Mesenchymal stem cell (in vitro differentiated cells and primary cell): ENCODE results near the gene SMIM44.

Experiments used
- DNase-seq: peaks from one replicate; pipeline ENCODE4 v3.0.0-alpha.2; 2013
- H2AFZ ChIP-seq: one replicate; pipeline ENCODE4 v1.6.1; 2013; ENCODE audit warnings: low read depth, mild to moderate bottlenecking, control low read depth, inconsistent platforms, low read length, moderate library complexity
- H2AK5ac ChIP-seq: 2 replicates; pipeline ENCODE4 v1.6.1; 2013; ENCODE audit warnings: low read length, moderate library complexity, mild to moderate bottlenecking, inconsistent platforms; ENCODE audit not compliant: severe bottlenecking
- H2BK120ac ChIP-seq: one replicate; pipeline ENCODE4 v1.6.1; 2013; ENCODE audit warnings: low read depth, mild to moderate bottlenecking, inconsistent platforms, low read length, moderate library complexity
- H2BK12ac ChIP-seq, 2 experiments: one replicate each; pipeline ENCODE4 v1.6.1; 2013; ENCODE audit warnings: inconsistent platforms in 2 of 2, low read length in 2 of 2, mild to moderate bottlenecking in 2 of 2, moderate library complexity in 2 of 2, control low read depth in 1 of 2
- H2BK15ac ChIP-seq: one replicate; pipeline ENCODE4 v1.6.1; 2013; ENCODE audit warnings: mild to moderate bottlenecking, low read depth, inconsistent platforms; ENCODE audit not compliant: poor library complexity, severe bottlenecking
- H2BK5ac ChIP-seq: 2 replicates; pipeline ENCODE4 v1.6.1; 2013; ENCODE audit warnings: low read depth, mild to moderate bottlenecking, low read length, control low read depth, inconsistent platforms; ENCODE audit not compliant: poor library complexity, severe bottlenecking
- H3K14ac ChIP-seq, 2 experiments: one replicate each; pipeline ENCODE4 v1.6.1; 2013; ENCODE audit warnings: inconsistent platforms in 2 of 2, low read length in 2 of 2, control low read depth in 1 of 2, mild to moderate bottlenecking in 1 of 2, moderate library complexity in 1 of 2
- H3K18ac ChIP-seq, 2 experiments: one replicate each; pipeline ENCODE4 v1.6.1; 2013; ENCODE audit warnings: inconsistent platforms in 2 of 2, low read length in 2 of 2, control low read depth in 1 of 2, low read depth in 1 of 2, mild to moderate bottlenecking in 1 of 2
- H3K23ac ChIP-seq, 2 experiments: one replicate each; pipeline ENCODE4 v1.6.1; 2013; ENCODE audit warnings: inconsistent platforms in 2 of 2, low read length in 2 of 2, mild to moderate bottlenecking in 2 of 2, moderate library complexity in 2 of 2, control low read depth in 1 of 2
- H3K27ac ChIP-seq: 2 replicates; pipeline ENCODE4 v1.5.1; 2013; ENCODE audit warnings: mild to moderate bottlenecking, moderate library complexity, low read length, control low read depth, inconsistent platforms; ENCODE audit not compliant: poor library complexity, severe bottlenecking
- H3K27me3 ChIP-seq, 2 experiments: 2 replicates each; pipeline versions ENCODE4 v1.6.1 to v1.7.0; 2013; ENCODE audit warnings: low read length in 2 of 2, mild to moderate bottlenecking in 2 of 2, moderate library complexity in 2 of 2, control low read depth in 1 of 2, inconsistent platforms in 1 of 2; ENCODE audit not compliant: control insufficient read depth in 1 of 2, insufficient read depth in 1 of 2
- H3K36me3 ChIP-seq, 2 experiments: 2 replicates each; pipeline versions ENCODE4 v1.6.1 to v1.7.0; 2013; ENCODE audit warnings: low read length in 2 of 2, control low read depth in 1 of 2, inconsistent platforms in 1 of 2, low read depth in 1 of 2, mild to moderate bottlenecking in 1 of 2; ENCODE audit not compliant: insufficient read depth in 2 of 2, control insufficient read depth in 1 of 2
- H3K4ac ChIP-seq, 2 experiments: one replicate each; pipeline ENCODE4 v1.6.1; 2013; ENCODE audit warnings: inconsistent platforms in 2 of 2, low read length in 2 of 2, mild to moderate bottlenecking in 2 of 2, moderate library complexity in 2 of 2, control low read depth in 1 of 2, low read depth in 1 of 2
- H3K4me1 ChIP-seq: 2 replicates; pipeline ENCODE4 v1.6.1; 2013; ENCODE audit warnings: low read depth, low read length, control low read depth; ENCODE audit not compliant: control insufficient read depth, insufficient read depth
- H3K4me2 ChIP-seq: 2 replicates; pipeline ENCODE4 v1.6.1; 2013; ENCODE audit warnings: low read length, mild to moderate bottlenecking, inconsistent platforms; ENCODE audit not compliant: poor library complexity, severe bottlenecking
- H3K4me3 ChIP-seq, 2 experiments: 2 replicates each; pipeline versions ENCODE4 v1.5.1 to v1.7.0; 2013; ENCODE audit warnings: low read length in 2 of 2, mild to moderate bottlenecking in 2 of 2, control low read depth in 1 of 2, low read depth in 1 of 2; ENCODE audit not compliant: insufficient read depth in 1 of 2
- H3K79me1 ChIP-seq: replicated peaks from 2 replicates; pipeline ENCODE4 v1.6.1; 2013; ENCODE audit warnings: mild to moderate bottlenecking, control low read depth, low read length, inconsistent platforms; ENCODE audit not compliant: poor library complexity, severe bottlenecking
- H3K9ac ChIP-seq: 2 replicates; pipeline ENCODE4 v1.7.0; 2013; ENCODE audit warnings: mild to moderate bottlenecking, low read length, moderate library complexity
- H3K9me3 ChIP-seq: 2 replicates; pipeline ENCODE4 v1.7.0; 2013; ENCODE audit warnings: mild to moderate bottlenecking, low read length; ENCODE audit not compliant: control insufficient read depth
- H4K8ac ChIP-seq: one replicate; pipeline ENCODE4 v1.6.1; 2013; ENCODE audit warnings: inconsistent platforms, mild to moderate bottlenecking, low read length, moderate library complexity
- H4K91ac ChIP-seq: one replicate; pipeline ENCODE4 v1.6.1; 2013; ENCODE audit warnings: mild to moderate bottlenecking, low read length, inconsistent platforms
- WGBS: methylation state at CpG from one replicate; pipeline ENCODE4 v1.1.7; 2013; ENCODE audit warnings: mixed read lengths; 5-methylcytosine and 5-hydroxymethylcytosine counted together

Gene SMIM44

GRCh38 chr19:3517638-3518037 is 34.4 kb upstream of the SMIM44 start:
- DNase-seq: peak; percentile 62
- H3K4me3 ChIP-seq: no peak overlapping the region
- H4K91ac ChIP-seq: no peak overlapping the region
- peaks cover 4 to 71% of the 10 kb centered on the region in 2 experiments for H3K36me3 ChIP-seq
- no peak overlapping the region for H2BK12ac ChIP-seq
- no peak overlapping the region for H3K18ac ChIP-seq
- H3K27ac ChIP-seq: no peak overlapping the region
- H2BK5ac ChIP-seq: no peak overlapping the region
- H3K4me2 ChIP-seq: no peak overlapping the region
- no peaks in the 10 kb centered on the region for H3K9me3 ChIP-seq
- no peak overlapping the region for H3K23ac ChIP-seq
- H2AK5ac ChIP-seq: no peak overlapping the region
- H2BK15ac ChIP-seq: no peak overlapping the region
- no peak overlapping the region for H3K4ac ChIP-seq
- no peaks in the 10 kb centered on the region for H3K27me3 ChIP-seq
- no peak overlapping the region for H3K14ac ChIP-seq
- H3K79me1 ChIP-seq: peaks cover 20% of the 10 kb centered on the region
- H2AFZ ChIP-seq: no peak overlapping the region
- 93% methylated on average over 2 of the region's 2 CpGs for whole genome bisulfite sequencing
- peaks cover 55% of the 10 kb centered on the region for H3K4me1 ChIP-seq
- H3K9ac ChIP-seq: no peak overlapping the region
- no peak overlapping the region for H4K8ac ChIP-seq
- no peak overlapping the region for H2BK120ac ChIP-seq

GRCh38 chr19:3516675-3517207 is 33.5 kb upstream of the SMIM44 start:
- WGBS: 91% methylated on average over 15 of the region's 15 CpGs
- Histone ChIP-seq H3K27me3 (no peaks in the 10 kb centered on the region), H3K9ac (no peak overlapping the region), H4K91ac (no peak overlapping the region), H2BK120ac (no peak overlapping the region), H3K23ac (no peak overlapping the region), H3K4ac (no peak overlapping the region), H2BK5ac (no peak overlapping the region), H3K36me3 (peaks cover 4 to 71% of the 10 kb centered on the region in 2 experiments), H3K79me1 (peaks cover 16% of the 10 kb centered on the region), H4K8ac (no peak overlapping the region), H2AFZ (no peak overlapping the region), H3K4me2 (no peak overlapping the region), H3K14ac (peak overlapping the region in 1 of 2 experiments; percentile 36), H3K4me1 (peaks cover 60% of the 10 kb centered on the region), H3K27ac (no peak overlapping the region), H2BK12ac (no peak overlapping the region), H3K18ac (peak overlapping the region in 1 of 2 experiments; percentile 26), H3K4me3 (peak overlapping the region in 1 of 2 experiments; percentile 34), H2AK5ac (no peak overlapping the region), H3K9me3 (no peaks in the 10 kb centered on the region), H2BK15ac (no peak overlapping the region)
- DNase-seq: no peak

- H3K79me1 ChIP-seq: peaks cover 16% of the 10 kb centered on the region
- no peak overlapping the region for H3K4me3 ChIP-seq
- no peak overlapping the region for H3K14ac ChIP-seq
- H2BK15ac ChIP-seq: no peak overlapping the region
- no peak overlapping the region for H2BK120ac ChIP-seq
- no peak overlapping the region for H4K8ac ChIP-seq
- no peak overlapping the region for H2BK12ac ChIP-seq
- H3K9ac ChIP-seq: no peak overlapping the region
- DNase-seq: no peak
- no peak overlapping the region for H2BK5ac ChIP-seq
- no peak overlapping the region for H3K27ac ChIP-seq
- H3K9me3 ChIP-seq: no peaks in the 10 kb centered on the region
- H3K36me3 ChIP-seq: peaks cover 4 to 78% of the 10 kb centered on the region in 2 experiments
- no peak overlapping the region for H3K18ac ChIP-seq
- 93% methylated on average over 15 of the region's 15 CpGs for WGBS
- H3K23ac ChIP-seq: no peak overlapping the region
- H4K91ac ChIP-seq: no peak overlapping the region
- H3K4me1 ChIP-seq: peaks cover 64% of the 10 kb centered on the region
- H2AK5ac ChIP-seq: no peak overlapping the region
- no peak overlapping the region for H2AFZ ChIP-seq
- H3K4ac ChIP-seq: no peak overlapping the region
- no peak overlapping the region for H3K4me2 ChIP-seq
- H3K27me3 ChIP-seq: no peaks in the 10 kb centered on the region
Measured at GRCh38 chr19:3515891-3516422, 32.7 kb upstream of the SMIM44 start.

GRCh38 chr19:3514930-3515329 is 31.7 kb upstream of the SMIM44 start:
- H2AK5ac ChIP-seq: no peak overlapping the region
- peaks cover 14% of the 10 kb centered on the region for H3K79me1 ChIP-seq
- DNase-seq: no peak
- H3K36me3 ChIP-seq: peaks cover 9 to 78% of the 10 kb centered on the region in 2 experiments
- no peak overlapping the region for H2BK5ac ChIP-seq
- peaks cover 62% of the 10 kb centered on the region for H3K4me1 ChIP-seq
- no peak overlapping the region for H3K4me2 ChIP-seq
- H3K27ac ChIP-seq: no peak overlapping the region
- WGBS: 63% methylated on average over 12 of the region's 12 CpGs
- no peak overlapping the region for H2AFZ ChIP-seq
- H2BK15ac ChIP-seq: no peak overlapping the region
- peak overlapping the region; percentile 22 for H3K9ac ChIP-seq
- H2BK120ac ChIP-seq: no peak overlapping the region
- H3K4ac ChIP-seq: no peak overlapping the region
- H3K23ac ChIP-seq: no peak overlapping the region
- no peak overlapping the region for H4K91ac ChIP-seq
- no peak overlapping the region for H2BK12ac ChIP-seq
- H3K9me3 ChIP-seq: no peaks in the 10 kb centered on the region
- no peaks in the 10 kb centered on the region for H3K27me3 ChIP-seq
- no peak overlapping the region for H3K4me3 ChIP-seq
- H3K18ac ChIP-seq: no peak overlapping the region
- H3K14ac ChIP-seq: no peak overlapping the region
- H4K8ac ChIP-seq: no peak overlapping the region
